MM.1S (cell line): ENCODE data around the gene SLC12A3.

Experiments
- DNase-seq: peaks from one replicate; pipeline ENCODE4 v3.0.0-alpha.2; 2015
- H2AFZ ChIP-seq: fragments of 300-600 bp; sonication (generic); 2 replicates; pipeline ENCODE4 v1.6.0; 2016; ENCODE audit warnings: antibody characterized with exemption, low read length
- H3F3A ChIP-seq: fragments of 300-600 bp; sonication (generic); 2 replicates; pipeline ENCODE4 v1.6.1; 2016; ENCODE audit warnings: mild to moderate bottlenecking, antibody characterized with exemption, low read length, moderate library complexity, mixed read lengths; ENCODE audit not compliant: insufficient read depth
- H3K27ac ChIP-seq: fragments of 300-600 bp; sonication (generic); 2 replicates; pipeline ENCODE4 v1.5.1; 2016; ENCODE audit warnings: mild to moderate bottlenecking, low read length
- H3K27me3 ChIP-seq: fragments of 300-600 bp; sonication (generic); replicated peaks from 2 replicates; pipeline ENCODE4 v1.6.0; 2016; ENCODE audit warnings: low read length; ENCODE audit not compliant: insufficient read depth
- H3K36me3 ChIP-seq: fragments of 300-600 bp; sonication (generic); replicated peaks from 2 replicates; pipeline ENCODE4 v1.6.1; 2016; ENCODE audit warnings: mild to moderate bottlenecking, low read length, mixed read lengths; ENCODE audit not compliant: insufficient read depth
- H3K4me1 ChIP-seq: fragments of 300-600 bp; sonication (generic); 2 replicates; pipeline ENCODE4 v1.6.1; 2016; ENCODE audit warnings: low read length, mixed read lengths
- H3K4me2 ChIP-seq: fragments of 300-600 bp; sonication (generic); 2 replicates; pipeline ENCODE4 v1.6.0; 2016; ENCODE audit warnings: low read depth, low read length
- H3K4me3 ChIP-seq: fragments of 300-600 bp; sonication (generic); 2 replicates; pipeline ENCODE4 v1.5.1; 2016; ENCODE audit warnings: low read length, mixed read lengths
- H3K79me2 ChIP-seq: fragments of 300-600 bp; sonication (generic); 2 replicates; pipeline ENCODE4 v1.6.1; 2016; ENCODE audit warnings: mixed run types, low read length, mixed read lengths
- H3K9ac ChIP-seq: fragments of 300-600 bp; sonication (generic); 2 replicates; pipeline ENCODE4 v1.6.1; 2016; ENCODE audit warnings: low read length, mixed read lengths
- H3K9me2 ChIP-seq: fragments of 300-600 bp; sonication (generic); replicated peaks from 2 replicates; pipeline ENCODE4 v1.6.1; 2016; ENCODE audit warnings: mild to moderate bottlenecking, low read length, mixed read lengths; ENCODE audit not compliant: insufficient read depth
- H3K9me3 ChIP-seq: fragments of 300-600 bp; sonication (generic); replicated peaks from 2 replicates; pipeline ENCODE4 v1.6.1; 2016; ENCODE audit warnings: mild to moderate bottlenecking, low read length, mixed read lengths; ENCODE audit not compliant: insufficient read depth
- H4K20me1 ChIP-seq: fragments of 300-600 bp; sonication (generic); 2 replicates; pipeline ENCODE4 v1.6.1; 2016; ENCODE audit warnings: mild to moderate bottlenecking, low read length, moderate library complexity, mixed read lengths; ENCODE audit not compliant: insufficient read depth
- EZH2 ChIP-seq: fragments of 300-600 bp; sonication (generic); optimal IDR thresholded peaks from 2 replicates; pipeline ENCODE3; 2017; ENCODE audit warnings: low read depth, mild to moderate bottlenecking, antibody characterized with exemption, low read length, mixed read lengths
- EZH2phosphoT487 ChIP-seq: fragments of 300-600 bp; sonication (generic); IDR thresholded peaks from 2 replicates; pipeline ENCODE4 v1.6.1; 2018; ENCODE audit warnings: antibody characterized with exemption, low read length
- TF ChIP-seq, protein P1 (sequence below): fragments of 300-600 bp; sonication (generic); IDR thresholded peaks from 2 replicates; pipeline ENCODE4 v1.5.1; 2016; ENCODE audit warnings: antibody characterized with exemption, low read length, mixed read lengths

SLC12A3 gene

DNA sequence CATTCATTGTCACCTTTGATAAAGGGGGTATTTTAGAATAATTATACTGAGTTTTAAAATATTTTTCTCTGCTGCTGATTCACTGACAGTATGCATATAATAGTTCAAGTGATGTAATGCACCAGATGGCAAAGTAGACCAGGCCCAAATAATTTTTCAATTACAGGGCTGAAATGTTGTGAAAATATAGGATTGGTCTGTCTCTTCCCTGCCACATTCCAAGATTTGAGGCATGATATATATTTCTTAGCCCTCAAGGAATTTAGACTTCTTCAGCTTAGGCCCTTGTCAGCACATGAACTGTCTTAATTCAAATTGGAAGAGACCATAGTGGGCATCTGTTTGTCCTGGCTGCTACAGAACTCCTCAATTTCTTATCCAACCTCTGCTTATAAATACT, 39.2 kb upstream of the SLC12A3 start:
- DNase-seq = no peak
- H3K9me2 ChIP-seq = no peaks in the 10 kb centered on the region
- no peak overlapping the region for H3K4me3 ChIP-seq
- H3K27ac ChIP-seq = no peak overlapping the region
- no peak overlapping the region for H2AFZ ChIP-seq
- H3K79me2 ChIP-seq = no peaks in the 10 kb centered on the region
- TF ChIP-seq EZH2 (no peak), EZH2phosphoT487 (no peak)
- TF ChIP-seq, protein P1, sequence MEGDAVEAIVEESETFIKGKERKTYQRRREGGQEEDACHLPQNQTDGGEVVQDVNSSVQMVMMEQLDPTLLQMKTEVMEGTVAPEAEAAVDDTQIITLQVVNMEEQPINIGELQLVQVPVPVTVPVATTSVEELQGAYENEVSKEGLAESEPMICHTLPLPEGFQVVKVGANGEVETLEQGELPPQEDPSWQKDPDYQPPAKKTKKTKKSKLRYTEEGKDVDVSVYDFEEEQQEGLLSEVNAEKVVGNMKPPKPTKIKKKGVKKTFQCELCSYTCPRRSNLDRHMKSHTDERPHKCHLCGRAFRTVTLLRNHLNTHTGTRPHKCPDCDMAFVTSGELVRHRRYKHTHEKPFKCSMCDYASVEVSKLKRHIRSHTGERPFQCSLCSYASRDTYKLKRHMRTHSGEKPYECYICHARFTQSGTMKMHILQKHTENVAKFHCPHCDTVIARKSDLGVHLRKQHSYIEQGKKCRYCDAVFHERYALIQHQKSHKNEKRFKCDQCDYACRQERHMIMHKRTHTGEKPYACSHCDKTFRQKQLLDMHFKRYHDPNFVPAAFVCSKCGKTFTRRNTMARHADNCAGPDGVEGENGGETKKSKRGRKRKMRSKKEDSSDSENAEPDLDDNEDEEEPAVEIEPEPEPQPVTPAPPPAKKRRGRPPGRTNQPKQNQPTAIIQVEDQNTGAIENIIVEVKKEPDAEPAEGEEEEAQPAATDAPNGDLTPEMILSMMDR = no peak
- no peak overlapping the region for H3K4me2 ChIP-seq
- H3F3A ChIP-seq = no peaks in the 10 kb centered on the region
- H3K9me3 ChIP-seq = no peaks in the 10 kb centered on the region
- no peaks in the 10 kb centered on the region for H3K27me3 ChIP-seq
- no peaks in the 10 kb centered on the region for H3K36me3 ChIP-seq
- no peaks in the 10 kb centered on the region for H4K20me1 ChIP-seq
- H3K9ac ChIP-seq = no peak overlapping the region
- H3K4me1 ChIP-seq = no peaks in the 10 kb centered on the region

DNA sequence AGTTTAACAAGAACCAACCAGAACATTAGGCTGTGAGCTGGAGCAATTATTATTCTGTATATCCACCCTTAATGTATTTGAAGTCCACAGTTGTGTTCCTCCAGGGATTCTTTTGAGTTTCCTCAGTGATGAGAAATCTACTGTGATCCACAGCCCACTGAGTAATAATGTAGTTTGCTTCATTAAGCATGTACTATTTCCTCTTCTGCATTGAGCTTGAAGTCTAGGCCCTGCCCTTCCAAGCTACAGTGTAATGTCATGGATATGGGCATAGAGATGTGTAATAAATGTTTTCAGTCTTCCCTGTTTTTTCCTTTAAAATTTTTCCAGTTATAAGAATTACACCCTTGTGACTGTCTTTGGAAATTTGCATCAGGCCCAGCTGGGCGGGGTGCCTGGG, 36.4 kb upstream of the SLC12A3 start:
- no peak for DNase-seq
- H3F3A ChIP-seq = no peaks in the 10 kb centered on the region
- no peak overlapping the region for H3K27ac ChIP-seq

DNA sequence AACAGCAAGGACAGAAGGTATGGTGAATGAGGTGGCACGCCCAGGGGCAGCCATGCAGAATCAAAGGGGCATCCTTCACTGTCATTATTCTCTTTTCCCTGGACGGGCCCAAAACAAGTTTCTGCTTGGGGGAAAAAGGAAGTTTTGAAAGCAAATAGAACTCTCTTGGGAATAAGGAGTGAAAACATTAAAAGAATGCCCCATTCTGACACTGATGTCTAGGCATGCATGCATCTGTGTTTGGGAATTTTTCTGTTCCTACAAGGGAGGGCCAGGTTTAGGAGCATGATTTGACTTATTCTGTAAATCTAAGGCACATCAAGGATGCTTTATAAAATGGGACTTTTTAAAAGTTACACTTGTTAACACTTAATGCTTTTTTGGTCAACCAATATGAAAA, 34.3 kb upstream of the SLC12A3 start:
- no peak overlapping the region for H2AFZ ChIP-seq
- no peaks in the 10 kb centered on the region for H3K4me1 ChIP-seq
- no peaks in the 10 kb centered on the region for H4K20me1 ChIP-seq
- H3K4me3 ChIP-seq = no peak overlapping the region
- no peaks in the 10 kb centered on the region for H3K79me2 ChIP-seq
- no peaks in the 10 kb centered on the region for H3K27me3 ChIP-seq
- peaks cover 4% of the 10 kb centered on the region; the same call in 1 of the 2 replicates for H3K36me3 ChIP-seq
- H3F3A ChIP-seq = no peaks in the 10 kb centered on the region
- DNase-seq = no peak
- no peak overlapping the region for H3K9ac ChIP-seq
- TF ChIP-seq EZH2phosphoT487 (no peak), EZH2 (no peak)
- TF ChIP-seq, protein P1 = no peak
- H3K27ac ChIP-seq = no peak overlapping the region
- H3K4me2 ChIP-seq = no peak overlapping the region
- no peaks in the 10 kb centered on the region for H3K9me2 ChIP-seq
- no peaks in the 10 kb centered on the region for H3K9me3 ChIP-seq

More for the DNA sequence above, 36.4 kb upstream of the SLC12A3 start:
- no peak overlapping the region for H3K4me2 ChIP-seq
- no peak for TF ChIP-seq EZH2phosphoT487
- no peak for TF ChIP-seq EZH2
- TF ChIP-seq, protein P1 = no peak
- no peaks in the 10 kb centered on the region for H3K27me3 ChIP-seq
- H3K9me3 ChIP-seq = no peaks in the 10 kb centered on the region
- no peaks in the 10 kb centered on the region for H4K20me1 ChIP-seq
- H3K9ac ChIP-seq = no peak overlapping the region
- no peak overlapping the region for H3K4me3 ChIP-seq
- no peaks in the 10 kb centered on the region for H3K79me2 ChIP-seq
- no peaks in the 10 kb centered on the region for H3K4me1 ChIP-seq
- H2AFZ ChIP-seq = no peak overlapping the region
- H3K9me2 ChIP-seq = no peaks in the 10 kb centered on the region
- H3K36me3 ChIP-seq = peaks cover 4% of the 10 kb centered on the region; the same call in 1 of the 2 replicates
